ENCODE data around the gene TUSC2. TPM values are rescaled to one million over a fixed set of nuclear protein-coding genes. Genes with fewer than 3 reads are reported as not detected.

The TUSC2 gene
- total and polyA plus RNA-seq, 2 of the 13 experiments (the other 11 are each of a cell fraction or from before 2014, with no cell fraction given) = 36.7 to 39.1 TPM

DNA sequence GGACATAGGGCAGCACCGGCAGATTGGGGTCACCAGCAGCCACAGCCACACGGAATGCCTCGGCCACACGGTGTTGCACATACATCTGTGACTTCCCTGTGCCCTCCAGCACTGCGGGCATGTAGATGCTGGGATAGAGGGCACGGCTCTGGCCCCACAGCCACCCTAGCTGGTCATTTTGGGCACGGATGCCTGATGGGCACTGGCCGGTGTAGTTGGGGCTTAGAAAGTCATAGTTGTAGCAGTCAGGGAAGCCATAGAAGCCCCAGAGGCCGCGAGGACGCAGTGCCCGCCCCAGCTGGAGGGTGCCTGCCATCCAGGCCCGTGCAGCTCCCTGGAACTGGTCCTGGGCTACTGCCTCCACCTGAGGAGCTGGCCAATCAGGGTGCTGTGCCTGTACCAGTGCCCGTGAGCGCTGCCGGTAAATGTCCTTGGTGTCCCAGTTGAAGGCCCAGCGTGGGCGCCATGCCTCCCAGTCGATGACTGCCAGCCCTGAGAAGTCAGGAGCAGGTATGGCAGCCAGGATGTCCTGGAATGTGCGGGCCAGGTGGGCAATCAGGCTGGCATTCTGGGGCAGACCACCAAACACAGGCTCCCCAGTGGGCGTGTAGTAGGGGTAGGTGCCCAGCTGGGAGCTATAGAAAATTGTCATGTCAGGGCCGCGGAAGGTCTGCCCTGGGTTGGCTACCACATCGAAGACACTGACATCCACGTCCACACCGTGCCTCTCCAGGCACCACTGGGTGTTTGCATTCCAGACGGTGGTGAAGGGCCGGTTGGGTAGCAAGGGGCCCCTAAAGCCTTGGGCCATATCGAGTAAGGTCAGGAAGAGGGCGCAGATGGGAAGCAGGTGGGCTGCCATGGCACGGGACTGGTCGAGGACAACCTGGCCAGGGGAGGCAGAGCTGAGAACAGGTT is 25.7 kb downstream of the TUSC2 start (continued):
- no peak for TF ChIP-seq FOXC1 (CRISPR knock-in tag; IDR thresholded peaks at IDR 0.05; ENCODE audit: borderline replicate concordance)
- TF ChIP-seq ZNF556 (CRISPR knock-in tag; IDR thresholded peaks at IDR 0.05; ENCODE audit: borderline replicate concordance) = no peak
- TF ChIP-seq, protein P1, sequence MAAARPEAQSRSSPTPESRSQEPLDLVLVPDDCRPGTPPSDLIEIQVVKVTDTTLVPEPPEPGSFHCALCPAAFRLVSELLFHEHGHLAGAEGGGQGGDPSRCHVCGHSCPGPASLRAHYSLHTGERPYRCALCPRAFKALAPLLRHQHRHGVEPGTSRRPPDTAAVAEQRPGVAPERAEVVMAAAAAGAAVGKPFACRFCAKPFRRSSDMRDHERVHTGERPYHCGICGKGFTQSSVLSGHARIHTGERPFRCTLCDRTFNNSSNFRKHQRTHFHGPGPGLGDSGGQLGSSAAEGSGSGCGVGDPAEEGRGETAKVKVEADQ (CRISPR knock-in tag; IDR thresholded peaks at IDR 0.05; ENCODE audit: borderline replicate concordance) = no peak
- TF ChIP-seq, protein P2, sequence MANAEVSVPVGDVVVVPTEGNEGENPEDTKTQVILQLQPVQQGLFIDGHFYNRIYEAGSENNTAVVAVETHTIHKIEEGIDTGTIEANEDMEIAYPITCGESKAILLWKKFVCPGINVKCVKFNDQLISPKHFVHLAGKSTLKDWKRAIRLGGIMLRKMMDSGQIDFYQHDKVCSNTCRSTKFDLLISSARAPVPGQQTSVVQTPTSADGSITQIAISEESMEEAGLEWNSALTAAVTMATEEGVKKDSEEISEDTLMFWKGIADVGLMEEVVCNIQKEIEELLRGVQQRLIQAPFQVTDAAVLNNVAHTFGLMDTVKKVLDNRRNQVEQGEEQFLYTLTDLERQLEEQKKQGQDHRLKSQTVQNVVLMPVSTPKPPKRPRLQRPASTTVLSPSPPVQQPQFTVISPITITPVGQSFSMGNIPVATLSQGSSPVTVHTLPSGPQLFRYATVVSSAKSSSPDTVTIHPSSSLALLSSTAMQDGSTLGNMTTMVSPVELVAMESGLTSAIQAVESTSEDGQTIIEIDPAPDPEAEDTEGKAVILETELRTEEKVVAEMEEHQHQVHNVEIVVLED (CRISPR knock-in tag; IDR thresholded peaks at IDR 0.05; ENCODE audit: borderline replicate concordance) = no peak
- TF ChIP-seq, protein P3, sequence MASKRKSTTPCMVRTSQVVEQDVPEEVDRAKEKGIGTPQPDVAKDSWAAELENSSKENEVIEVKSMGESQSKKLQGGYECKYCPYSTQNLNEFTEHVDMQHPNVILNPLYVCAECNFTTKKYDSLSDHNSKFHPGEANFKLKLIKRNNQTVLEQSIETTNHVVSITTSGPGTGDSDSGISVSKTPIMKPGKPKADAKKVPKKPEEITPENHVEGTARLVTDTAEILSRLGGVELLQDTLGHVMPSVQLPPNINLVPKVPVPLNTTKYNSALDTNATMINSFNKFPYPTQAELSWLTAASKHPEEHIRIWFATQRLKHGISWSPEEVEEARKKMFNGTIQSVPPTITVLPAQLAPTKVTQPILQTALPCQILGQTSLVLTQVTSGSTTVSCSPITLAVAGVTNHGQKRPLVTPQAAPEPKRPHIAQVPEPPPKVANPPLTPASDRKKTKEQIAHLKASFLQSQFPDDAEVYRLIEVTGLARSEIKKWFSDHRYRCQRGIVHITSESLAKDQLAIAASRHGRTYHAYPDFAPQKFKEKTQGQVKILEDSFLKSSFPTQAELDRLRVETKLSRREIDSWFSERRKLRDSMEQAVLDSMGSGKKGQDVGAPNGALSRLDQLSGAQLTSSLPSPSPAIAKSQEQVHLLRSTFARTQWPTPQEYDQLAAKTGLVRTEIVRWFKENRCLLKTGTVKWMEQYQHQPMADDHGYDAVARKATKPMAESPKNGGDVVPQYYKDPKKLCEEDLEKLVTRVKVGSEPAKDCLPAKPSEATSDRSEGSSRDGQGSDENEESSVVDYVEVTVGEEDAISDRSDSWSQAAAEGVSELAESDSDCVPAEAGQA (IDR thresholded peaks at IDR 0.05; ENCODE audit: low read depth) = no peak
- TF ChIP-seq, protein P3 (CRISPR knock-in tag; IDR thresholded peaks at IDR 0.05; ENCODE audit: borderline replicate concordance) = no peak
- no peak for TF ChIP-seq PHF20 (CRISPR knock-in tag; IDR thresholded peaks at IDR 0.05)
- TF ChIP-seq ZNF83 (CRISPR knock-in tag; IDR thresholded peaks at IDR 0.05; ENCODE audit: borderline replicate concordance) = no peak
- TF ChIP-seq WIZ (CRISPR knock-in tag; IDR thresholded peaks at IDR 0.05) = no peak
- no peak for TF ChIP-seq ZNF329 (CRISPR knock-in tag; IDR thresholded peaks at IDR 0.05; ENCODE audit: low read depth)
- TF ChIP-seq HDAC2 (CRISPR knock-in tag; IDR thresholded peaks at IDR 0.05) = no peak
- TF ChIP-seq ZNF274 (CRISPR knock-in tag; IDR thresholded peaks at IDR 0.05) = peak; percentile 30; the same call in 1 of the 2 replicates
- TF ChIP-seq, protein P4, sequence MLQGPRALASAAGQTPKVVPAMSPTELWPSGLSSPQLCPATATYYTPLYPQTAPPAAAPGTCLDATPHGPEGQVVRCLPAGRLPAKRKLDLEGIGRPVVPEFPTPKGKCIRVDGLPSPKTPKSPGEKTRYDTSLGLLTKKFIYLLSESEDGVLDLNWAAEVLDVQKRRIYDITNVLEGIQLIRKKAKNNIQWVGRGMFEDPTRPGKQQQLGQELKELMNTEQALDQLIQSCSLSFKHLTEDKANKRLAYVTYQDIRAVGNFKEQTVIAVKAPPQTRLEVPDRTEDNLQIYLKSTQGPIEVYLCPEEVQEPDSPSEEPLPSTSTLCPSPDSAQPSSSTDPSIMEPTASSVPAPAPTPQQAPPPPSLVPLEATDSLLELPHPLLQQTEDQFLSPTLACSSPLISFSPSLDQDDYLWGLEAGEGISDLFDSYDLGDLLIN (CRISPR knock-in tag; IDR thresholded peaks at IDR 0.05; ENCODE audit: borderline replicate concordance) = no peak

Measured in HepG2 (cell line).